IgD-negative memory B cell (primary cell): ENCODE results near the gene OLR1. TPM values are rescaled to one million over a fixed set of nuclear protein-coding genes. Genes with fewer than 3 reads are reported as not detected.
A peak's percentile ranks its signal among the peaks of the same experiment; 100 is the strongest.

Experiments used
- H3K27ac Mint-ChIP-seq, 3 donors: one replicate each; pipeline ENCODE4 v1.8.0; 2020 to 2022; ENCODE audit warnings: mild to moderate bottlenecking in 3 of 3, mixed read lengths in 3 of 3, moderate library complexity in 1 of 3
- H3K27me3 Mint-ChIP-seq: one replicate; pipeline ENCODE4 v1.8.0; 2021; ENCODE audit warnings: mixed read lengths
- H3K36me3 Mint-ChIP-seq: one replicate; pipeline ENCODE4 v1.8.0; 2020; ENCODE audit warnings: mild to moderate bottlenecking, mixed read lengths
- H3K4me1 Mint-ChIP-seq, 3 donors: one replicate each; pipeline ENCODE4 v1.8.0; 2020 to 2022; ENCODE audit warnings: mixed read lengths in 3 of 3, mild to moderate bottlenecking in 1 of 3
- H3K4me3 Mint-ChIP-seq, 4 donors: one replicate each; pipeline ENCODE4 v1.8.0; 2020 to 2022; ENCODE audit warnings: mild to moderate bottlenecking in 4 of 4, mixed read lengths in 4 of 4, moderate library complexity in 3 of 4
- H3K9me3 Mint-ChIP-seq, 3 donors: one replicate each; pipeline ENCODE4 v1.8.0; 2020 to 2021; ENCODE audit warnings: mixed read lengths in 3 of 3, mild to moderate bottlenecking in 1 of 3
- polyA plus RNA-seq: library from polyadenylated mRNA; unstranded; fragments of 300-500 nt; fragmentation: Illumina TruSeq; gene quantifications from one replicate; pipeline ENCODE4 v1.2.3, GENCODE V29; 2021

Gene OLR1
- polyA plus RNA-seq, 1 donor from 2014 or later, result not detected

DNA sequence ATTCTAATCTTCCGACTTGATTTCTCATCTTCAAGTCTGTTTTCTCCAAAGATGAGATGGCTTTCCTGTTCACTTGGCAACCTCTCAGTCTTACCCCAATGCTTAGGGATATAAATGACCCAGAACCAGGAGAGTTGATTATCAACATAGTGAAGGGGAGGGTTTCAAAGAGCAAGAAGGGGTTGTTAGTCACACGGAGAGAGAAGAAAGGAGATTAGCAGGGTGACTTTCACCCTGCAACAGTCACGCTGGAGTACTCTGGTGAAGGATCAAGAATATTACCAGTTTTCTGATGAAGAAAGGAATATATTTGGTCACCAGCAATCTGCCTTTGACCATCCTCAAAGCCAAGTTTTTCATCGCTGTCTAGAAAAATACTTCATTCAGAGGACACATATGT, 6.9 kb upstream of the OLR1 start, which contains the start of gene TMEM52B:
Gene TMEM52B, plus strand, starts transcription at position 212 of the 400 bp plus-strand sequence. CDS start 543 bp downstream, outside the sequence.
- Mint-ChIP-seq H3K27me3 (peaks cover 33% of the 10 kb centered on the region), H3K4me1 (no peaks in the 10 kb centered on the region), H3K4me3 (no peak within 1 kb of the TSS), H3K27ac (peak within 1 kb of the TSS in 1 of 3 donors; percentile 2), H3K36me3 (peaks cover 2% of the 10 kb centered on the region), H3K9me3 (no peaks in the 10 kb centered on the region)

DNA sequence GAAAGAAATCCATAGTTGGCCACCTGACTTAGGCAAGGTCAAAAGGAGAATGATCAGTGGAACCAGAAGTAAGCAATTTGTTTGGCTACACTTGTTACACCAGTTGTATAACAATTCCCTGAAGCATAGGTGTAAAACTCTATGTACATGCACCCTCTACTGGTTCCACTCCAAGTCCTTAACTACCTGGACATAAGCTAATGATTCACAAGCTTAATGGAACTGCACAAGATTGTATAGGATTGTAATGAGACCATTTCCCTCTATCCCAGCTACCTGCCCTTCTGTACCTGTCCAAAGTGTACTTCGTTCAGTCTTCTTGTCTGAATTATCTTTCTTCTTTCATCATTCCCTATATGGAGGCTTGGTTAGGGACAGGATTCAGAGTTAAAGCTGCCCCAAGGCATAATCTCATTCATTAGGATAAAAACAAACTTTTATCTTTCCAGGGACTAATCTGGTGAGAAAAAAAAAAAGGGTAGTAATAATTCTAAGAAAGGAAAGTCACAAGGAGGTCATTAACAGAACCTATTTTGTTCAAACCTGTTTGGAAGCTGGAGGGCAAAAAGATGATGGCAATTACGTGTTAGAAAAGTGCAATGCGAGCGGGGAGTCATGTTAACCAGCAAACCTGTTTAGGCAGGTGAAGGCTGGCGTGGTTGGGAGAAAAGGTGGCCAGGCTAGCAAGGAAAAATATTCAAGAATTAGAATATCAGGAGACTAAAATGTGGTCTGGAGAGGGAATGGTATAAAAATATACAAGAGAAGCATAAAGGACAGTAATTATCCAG, 4.1 kb upstream of the OLR1 start:
- Mint-ChIP-seq H3K36me3 (peaks cover 2% of the 10 kb centered on the region), H3K27ac (no peak overlapping the region), H3K27me3 (peaks cover 33% of the 10 kb centered on the region), H3K4me1 (no peaks in the 10 kb centered on the region), H3K9me3 (no peaks in the 10 kb centered on the region), H3K4me3 (no peak overlapping the region)

- Mint-ChIP-seq H3K4me1 (no peaks in the 10 kb centered on the region), H3K27ac (no peak overlapping the region), H3K9me3 (no peaks in the 10 kb centered on the region), H3K36me3 (peaks cover 2% of the 10 kb centered on the region), H3K27me3 (peaks cover 28% of the 10 kb centered on the region), H3K4me3 (no peak overlapping the region)
These were observed 3.2 kb upstream of the OLR1 start for GRCh38 chr12:10174986-10175614.

GRCh38 chr12:10170216-10170615, 1.7 kb downstream of the OLR1 start:
- Mint-ChIP-seq H3K4me3 (no peak overlapping the region), H3K27ac (no peak overlapping the region)

DNA sequence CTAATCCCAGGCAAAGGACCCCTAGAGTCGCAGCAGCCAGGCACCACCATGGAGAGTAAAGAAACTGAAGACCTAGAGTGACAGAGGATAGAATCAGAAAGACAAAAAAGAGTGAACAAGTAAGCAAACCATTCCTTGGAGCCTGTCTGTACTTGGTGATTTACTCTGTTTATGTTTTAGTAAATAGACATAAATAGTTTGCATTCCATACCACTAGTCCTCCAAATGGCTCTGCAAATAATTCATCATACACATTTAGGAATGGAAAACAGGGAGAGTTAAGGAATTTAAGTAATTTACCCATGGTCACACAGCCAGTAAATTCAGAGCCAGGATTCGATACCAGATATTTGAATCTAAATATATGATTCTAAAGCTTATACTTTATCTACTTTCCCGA, 2.8 kb downstream of the OLR1 start:
- no peak overlapping the region for H3K4me3 Mint-ChIP-seq
- H3K27me3 Mint-ChIP-seq, result peaks cover 20% of the 10 kb centered on the region
- H3K9me3 Mint-ChIP-seq, result no peaks in the 10 kb centered on the region
- no peaks in the 10 kb centered on the region for H3K4me1 Mint-ChIP-seq
- no peaks in the 10 kb centered on the region for H3K36me3 Mint-ChIP-seq
- no peak overlapping the region for H3K27ac Mint-ChIP-seq

More at GRCh38 chr12:10170216-10170615, 1.7 kb downstream of the OLR1 start:
- H3K27me3 Mint-ChIP-seq, result peaks cover 22% of the 10 kb centered on the region
- H3K36me3 Mint-ChIP-seq, result no peaks in the 10 kb centered on the region
- H3K9me3 Mint-ChIP-seq, result no peaks in the 10 kb centered on the region
- no peaks in the 10 kb centered on the region for H3K4me1 Mint-ChIP-seq

GRCh38 chr12:10167599-10167998, 4.3 kb downstream of the OLR1 start:
- Mint-ChIP-seq H3K27me3 (peaks cover 19% of the 10 kb centered on the region), H3K36me3 (no peaks in the 10 kb centered on the region), H3K4me3 (no peak overlapping the region), H3K4me1 (peaks cover 0 to 2% (median 0%) of the 10 kb centered on the region in 3 donors), H3K9me3 (no peaks in the 10 kb centered on the region), H3K27ac (no peak overlapping the region)

GRCh38 chr12:10165421-10165820, 6.5 kb downstream of the OLR1 start:
- Mint-ChIP-seq H3K9me3 (no peaks in the 10 kb centered on the region), H3K36me3 (no peaks in the 10 kb centered on the region), H3K4me1 (peaks cover 5 to 10% (median 10%) of the 10 kb centered on the region in 3 donors), H3K4me3 (no peak overlapping the region), H3K27me3 (peaks cover 9% of the 10 kb centered on the region), H3K27ac (no peak overlapping the region)

- H3K4me3 Mint-ChIP-seq, result no peak overlapping the region
- H3K27me3 Mint-ChIP-seq, result peaks cover 13% of the 10 kb centered on the region
- no peaks in the 10 kb centered on the region for H3K36me3 Mint-ChIP-seq
- H3K4me1 Mint-ChIP-seq, result peaks cover 10 to 33% (median 16%) of the 10 kb centered on the region in 3 donors
- H3K9me3 Mint-ChIP-seq, result no peaks in the 10 kb centered on the region
- no peak overlapping the region for H3K27ac Mint-ChIP-seq
These were observed 8.8 kb downstream of the OLR1 start for GRCh38 chr12:10163084-10163483.

GRCh38 chr12:10160617-10161385, 11.1 kb downstream of the OLR1 start:
- Mint-ChIP-seq H3K9me3 (no peaks in the 10 kb centered on the region), H3K4me3 (no peak overlapping the region), H3K4me1 (peaks cover 10 to 35% (median 16%) of the 10 kb centered on the region in 3 donors), H3K36me3 (no peaks in the 10 kb centered on the region), H3K27me3 (peaks cover 10% of the 10 kb centered on the region), H3K27ac (no peak overlapping the region)

- Mint-ChIP-seq H3K27me3 (peaks cover 7% of the 10 kb centered on the region), H3K4me3 (no peak overlapping the region), H3K27ac (no peak overlapping the region), H3K36me3 (no peaks in the 10 kb centered on the region), H3K4me1 (peaks cover 10 to 35% (median 16%) of the 10 kb centered on the region in 3 donors), H3K9me3 (no peaks in the 10 kb centered on the region)
These were observed 12.7 kb downstream of the OLR1 start for GRCh38 chr12:10159280-10159679.

- peaks cover 11 to 43% (median 16%) of the 10 kb centered on the region in 3 donors for H3K4me1 Mint-ChIP-seq
- no peak overlapping the region for H3K27ac Mint-ChIP-seq
- H3K4me3 Mint-ChIP-seq, result no peak overlapping the region
- no peaks in the 10 kb centered on the region for H3K9me3 Mint-ChIP-seq
- no peaks in the 10 kb centered on the region for H3K36me3 Mint-ChIP-seq
- H3K27me3 Mint-ChIP-seq, result peaks cover 16% of the 10 kb centered on the region
These were observed 13.5 kb downstream of the OLR1 start for GRCh38 chr12:10158406-10158805.

- Mint-ChIP-seq H3K4me3 (no peak overlapping the region), H3K4me1 (peaks cover 12 to 44% (median 14%) of the 10 kb centered on the region in 3 donors)
These were observed 16.0 kb downstream of the OLR1 start for GRCh38 chr12:10155966-10156365.

DNA sequence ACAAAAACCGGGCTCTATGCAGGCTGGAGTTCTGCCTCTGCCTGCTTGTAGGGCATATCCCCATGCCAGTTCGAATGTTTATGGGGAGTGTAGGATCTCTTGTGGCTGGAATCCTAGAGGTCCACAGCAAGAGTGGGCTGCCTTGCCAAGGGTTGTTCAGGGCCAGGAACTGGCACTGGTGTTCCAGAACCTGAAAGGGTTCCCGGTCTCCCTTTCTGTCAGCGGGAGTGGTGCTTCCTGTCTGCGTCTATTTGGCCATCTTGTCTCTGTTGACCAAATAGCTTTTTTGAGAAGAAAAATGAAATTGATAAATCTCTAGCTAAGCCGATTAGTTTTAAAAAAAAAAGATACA, 17.8 kb downstream of the OLR1 start:
- Mint-ChIP-seq H3K27me3 (peaks cover 26% of the 10 kb centered on the region), H3K4me1 (peaks cover 7 to 32% (median 9%) of the 10 kb centered on the region in 3 donors)

More at GRCh38 chr12:10155966-10156365, 16.0 kb downstream of the OLR1 start:
- Mint-ChIP-seq H3K36me3 (no peaks in the 10 kb centered on the region), H3K9me3 (no peaks in the 10 kb centered on the region), H3K27me3 (peaks cover 25% of the 10 kb centered on the region), H3K27ac (no peak overlapping the region)

DNA sequence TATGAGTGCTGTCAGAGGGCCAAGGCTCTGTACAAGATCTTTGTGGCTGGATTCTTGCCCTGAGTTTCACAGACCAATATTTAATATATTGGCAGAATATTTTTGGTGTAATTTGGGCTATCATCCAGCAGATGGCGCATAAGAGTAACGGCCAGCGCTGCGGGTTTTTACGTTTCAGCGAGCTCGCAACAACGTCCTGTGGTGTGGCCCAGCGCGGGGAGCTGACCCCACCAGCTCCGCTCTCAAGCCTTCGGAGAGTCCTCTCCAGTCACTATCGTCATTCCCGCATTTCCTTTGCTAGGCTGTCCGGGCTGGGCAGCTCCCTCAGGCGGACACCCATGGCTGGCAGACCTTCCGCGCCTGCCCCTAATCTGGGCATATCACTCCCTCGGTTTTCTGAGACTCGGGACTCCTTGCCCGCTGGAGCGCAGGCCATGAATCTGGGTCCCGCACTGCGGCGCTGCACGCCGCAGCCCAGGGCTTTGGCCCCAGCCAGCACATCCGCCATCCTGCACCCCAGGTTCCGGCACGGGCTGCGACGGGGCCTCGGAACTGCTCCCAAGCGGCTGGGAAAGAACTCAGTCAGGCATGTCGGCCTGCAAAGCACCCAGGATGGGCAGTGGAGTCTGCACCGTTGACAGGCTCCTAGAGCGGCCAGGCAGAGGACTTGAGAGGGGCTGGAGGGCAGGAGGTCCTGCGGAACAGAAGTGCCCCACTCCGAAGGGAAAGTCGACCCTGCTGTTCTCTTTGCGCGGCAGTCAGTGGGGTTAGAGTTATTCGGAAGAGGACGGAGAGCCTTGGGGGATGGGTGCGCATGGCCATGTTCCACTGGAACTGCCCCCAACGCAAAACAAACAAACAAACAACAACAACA, 18.4 kb downstream of the OLR1 start:
- Mint-ChIP-seq H3K27me3 (peaks cover 26% of the 10 kb centered on the region), H3K4me3 (peak overlapping the region; percentile 85 to 96 (median 92)), H3K9me3 (no peaks in the 10 kb centered on the region), H3K36me3 (no peaks in the 10 kb centered on the region), H3K27ac (peak overlapping the region in 1 of 3 donors; percentile 5), H3K4me1 (peaks cover 5 to 26% (median 6%) of the 10 kb centered on the region in 3 donors)

More for the DNA sequence above, 17.8 kb downstream of the OLR1 start:
- H3K4me3 Mint-ChIP-seq, result peak overlapping the region; percentile 85 to 96 (median 92)
- H3K27ac Mint-ChIP-seq, result no peak overlapping the region
- no peaks in the 10 kb centered on the region for H3K9me3 Mint-ChIP-seq
- no peaks in the 10 kb centered on the region for H3K36me3 Mint-ChIP-seq
